GM19240 (cell line): Measurements from ENCODE around the gene LUC7L3.
"Not testable (repeated sequence)": the region's sequence is repeated elsewhere in the genome, so short reads cannot be mapped to it uniquely, and the experiment has no call there.

Experiments used
- DNase-seq: peaks from one replicate; pipeline ENCODE4 v3.0.0; 2011; ENCODE audit warnings: low spot score; ENCODE audit not compliant: insufficient read length

The LUC7L3 gene

DNA sequence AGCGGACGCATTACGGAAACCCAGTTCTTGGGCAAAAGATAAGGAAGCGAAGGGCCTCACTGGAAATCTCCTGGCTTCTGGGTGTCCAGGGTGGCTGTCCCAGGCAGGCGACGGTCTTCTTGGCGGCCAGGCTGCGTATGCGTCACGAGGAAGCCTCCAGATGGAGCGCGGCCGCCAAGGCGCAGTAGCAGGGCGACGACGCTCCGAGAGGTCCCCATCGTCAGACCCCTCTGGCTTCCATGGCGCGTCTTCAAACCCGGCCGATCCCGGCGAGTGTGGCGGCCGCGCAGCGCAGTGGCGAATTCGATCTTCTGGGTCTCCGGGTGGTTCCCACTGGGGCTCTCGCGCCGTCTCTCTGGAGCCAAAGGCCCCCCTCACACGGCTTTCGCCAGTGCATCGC lies 61.8 kb downstream of the LUC7L3 start:
- DNase-seq: no peak

DNA sequence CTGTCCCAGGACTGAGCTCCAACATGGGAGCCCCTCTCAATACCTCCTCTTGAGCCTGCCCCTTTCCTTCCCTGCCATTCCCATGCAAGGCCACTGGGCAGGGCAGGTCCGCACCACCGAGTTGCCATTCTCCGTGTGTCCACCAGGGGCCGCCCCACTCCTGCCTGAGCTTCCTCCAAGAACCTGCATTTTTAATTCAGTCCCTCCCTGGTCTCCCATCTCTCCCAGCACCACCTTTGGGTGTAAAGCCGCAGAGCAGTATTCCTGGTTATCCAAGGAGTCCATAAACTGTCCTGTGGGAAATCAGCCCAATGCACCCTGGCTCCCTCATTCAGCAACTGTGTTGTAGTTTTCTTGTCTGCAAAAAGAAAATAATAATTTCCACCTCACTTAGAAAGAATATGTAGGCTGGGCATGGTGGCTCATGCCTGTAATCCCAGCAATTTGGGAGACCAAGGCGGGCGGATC lies 63.8 kb downstream of the LUC7L3 start:
- DNase-seq: peak; percentile 88

DNA sequence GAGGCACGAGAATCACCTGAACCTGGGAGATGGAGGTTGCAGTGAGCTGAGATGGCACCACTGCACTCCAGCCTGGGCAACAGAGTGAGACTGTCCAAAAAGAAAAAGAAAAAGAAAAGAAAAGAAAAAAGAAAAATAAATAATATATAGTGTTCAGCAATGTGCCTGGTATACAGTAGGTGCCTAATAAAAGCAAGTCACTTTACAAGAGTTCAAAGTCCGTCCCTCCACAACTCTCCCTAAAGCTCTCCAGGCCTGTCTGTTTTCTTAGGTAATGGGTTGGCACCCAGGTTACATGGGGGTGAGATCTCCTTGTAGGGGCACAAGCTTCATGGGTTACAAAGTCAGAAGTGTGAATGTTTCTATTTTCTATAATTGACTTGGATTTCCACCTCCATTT lies 64.5 kb downstream of the LUC7L3 start:
- no peak for DNase-seq

DNA sequence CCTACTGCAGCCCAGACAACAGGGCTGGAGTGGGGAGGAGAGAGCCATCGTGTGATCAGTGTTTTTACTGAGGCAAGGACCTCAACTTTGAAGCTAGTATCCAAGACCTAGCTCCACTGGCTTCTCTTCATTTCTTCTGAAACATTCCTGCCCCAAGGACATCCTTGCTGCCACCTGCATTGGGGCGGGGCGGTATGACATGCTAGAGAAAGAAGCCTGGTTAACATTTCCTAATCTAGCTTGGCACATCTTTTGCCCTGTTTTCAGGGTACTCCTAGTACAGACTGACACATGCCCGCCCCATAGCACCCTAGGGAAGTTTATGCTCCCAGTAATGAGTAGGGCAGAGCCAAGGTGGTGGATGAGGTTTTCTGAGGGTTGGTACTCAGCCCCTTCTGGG lies 65.7 kb downstream of the LUC7L3 start:
- DNase-seq: no peak

DNA sequence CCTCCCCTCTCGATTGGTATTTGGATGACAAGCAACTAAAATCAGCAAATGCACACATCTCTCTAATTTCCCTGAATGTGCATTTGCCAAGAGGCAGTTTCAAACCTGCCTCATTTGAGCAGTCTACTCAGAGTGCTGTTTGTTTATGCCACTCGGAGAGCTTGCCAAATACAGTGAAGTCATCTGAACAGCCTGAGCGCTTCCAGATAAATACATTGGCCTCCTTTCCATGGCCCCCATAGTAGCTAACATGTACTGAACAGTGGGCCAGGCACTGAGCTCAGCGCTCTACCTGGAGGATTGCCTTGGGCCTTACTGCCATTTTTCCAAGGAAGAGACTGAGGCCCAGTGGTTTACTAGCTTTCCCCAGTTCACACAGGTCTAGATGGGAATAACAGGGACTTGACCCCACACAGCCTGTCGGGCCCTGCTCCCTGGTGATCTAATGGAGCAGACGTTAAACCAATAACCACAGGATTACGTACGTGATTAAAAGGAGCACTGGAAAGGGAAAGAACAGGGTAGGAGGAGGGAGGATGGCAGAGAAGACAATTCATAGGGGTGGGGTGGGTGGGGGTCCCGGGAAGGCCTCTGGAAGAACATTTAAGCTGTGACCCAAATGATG lies 66.7 kb downstream of the LUC7L3 start:
- no peak for DNase-seq

DNA sequence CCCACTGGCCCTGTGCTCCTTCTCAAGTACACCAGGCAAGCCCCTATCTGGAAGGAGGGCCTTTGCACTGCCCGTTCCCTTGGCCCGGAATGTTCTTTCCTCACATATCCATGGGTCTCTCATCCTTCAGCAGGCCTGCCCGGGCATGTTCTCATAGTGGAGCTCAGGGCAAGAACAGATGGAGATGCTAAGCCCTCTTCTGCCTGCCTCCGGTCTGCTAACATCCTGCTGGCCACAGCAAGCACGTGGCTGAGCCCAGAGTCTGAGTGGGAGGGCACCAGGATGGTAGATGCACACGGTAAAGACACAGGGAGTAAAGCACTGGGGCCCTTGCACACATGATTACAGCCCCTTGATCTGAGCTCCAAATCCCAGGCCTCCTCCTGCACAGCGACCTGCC lies 67.7 kb downstream of the LUC7L3 start:
- no peak for DNase-seq

DNA sequence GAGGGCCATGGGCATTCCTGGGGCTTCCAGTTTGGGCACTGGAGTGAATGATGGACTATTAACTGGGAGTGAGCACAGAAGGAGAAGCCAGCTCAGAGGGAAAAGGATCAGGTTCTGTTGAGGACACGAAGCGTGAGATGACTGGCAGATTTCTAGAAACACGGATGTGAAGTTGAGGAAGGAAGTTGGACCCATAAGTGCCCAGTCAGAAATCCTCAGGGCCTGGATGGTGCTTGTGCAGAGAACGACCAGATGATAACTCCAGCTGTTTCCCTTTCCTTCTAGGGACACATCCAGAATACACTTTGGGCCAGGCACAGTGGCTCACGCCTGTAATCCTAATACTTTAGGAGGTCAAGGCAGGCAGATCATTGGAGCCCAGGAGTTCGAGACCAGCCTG lies 71.2 kb downstream of the LUC7L3 start:
- no peak for DNase-seq

DNA sequence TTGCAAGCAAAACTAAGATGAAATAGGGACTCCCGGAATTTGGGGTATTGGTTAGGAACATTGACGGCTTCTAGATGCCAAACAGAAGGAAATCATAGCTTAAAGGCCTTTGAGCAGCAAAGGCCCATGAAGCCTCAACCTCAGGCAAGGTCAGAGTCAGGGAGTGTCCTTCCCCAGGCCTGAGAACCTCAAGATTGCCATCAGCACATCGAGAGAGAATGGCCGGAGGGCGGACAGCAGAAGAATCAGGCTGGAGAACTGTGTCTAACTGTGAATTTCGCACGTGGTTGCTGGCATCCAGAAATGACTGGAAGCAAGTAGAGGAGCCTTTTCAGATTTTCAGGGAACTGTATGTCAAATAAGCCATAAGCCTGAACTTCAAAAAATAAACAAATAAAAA lies 72.7 kb downstream of the LUC7L3 start:
- no peak for DNase-seq

DNA sequence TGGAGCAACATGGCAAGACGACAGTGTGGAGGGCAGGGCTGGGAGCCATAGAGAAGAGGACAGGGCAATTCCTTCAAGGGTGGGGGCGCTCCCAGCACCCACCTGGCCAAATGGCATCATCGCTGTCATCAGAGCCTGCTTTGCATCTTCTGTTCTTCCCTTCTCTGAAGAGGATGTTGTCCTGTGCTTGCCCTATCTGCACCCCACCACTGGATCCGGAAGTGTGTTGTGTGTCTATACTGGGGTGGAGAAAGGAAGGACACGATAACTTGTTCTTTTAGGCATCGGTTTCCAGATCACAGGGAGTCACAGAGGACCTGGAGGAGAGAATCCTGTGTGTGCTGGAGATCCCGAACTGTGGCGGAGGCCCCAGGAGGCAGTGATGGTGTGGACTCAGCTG lies 73.6 kb downstream of the LUC7L3 start:
- no peak for DNase-seq

DNA sequence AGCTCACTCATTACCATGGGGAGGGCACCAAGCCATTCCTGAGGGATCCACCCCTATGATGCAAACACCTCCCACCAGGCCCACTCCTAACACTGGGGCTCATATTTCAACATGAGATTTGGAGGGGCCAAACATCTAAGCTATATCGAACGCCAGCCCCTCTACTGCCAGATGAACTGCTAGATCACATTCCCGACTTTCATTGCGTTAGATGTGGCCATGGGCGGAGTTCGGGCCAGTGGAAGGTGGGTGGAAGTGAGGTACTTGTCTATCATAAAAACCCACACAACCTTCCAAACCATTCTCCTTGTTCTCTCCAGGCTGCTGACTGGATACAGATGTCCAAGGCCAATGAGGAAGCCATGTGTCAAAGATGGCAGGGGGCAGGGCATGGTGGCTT lies 75.0 kb downstream of the LUC7L3 start:
- no peak for DNase-seq

DNA sequence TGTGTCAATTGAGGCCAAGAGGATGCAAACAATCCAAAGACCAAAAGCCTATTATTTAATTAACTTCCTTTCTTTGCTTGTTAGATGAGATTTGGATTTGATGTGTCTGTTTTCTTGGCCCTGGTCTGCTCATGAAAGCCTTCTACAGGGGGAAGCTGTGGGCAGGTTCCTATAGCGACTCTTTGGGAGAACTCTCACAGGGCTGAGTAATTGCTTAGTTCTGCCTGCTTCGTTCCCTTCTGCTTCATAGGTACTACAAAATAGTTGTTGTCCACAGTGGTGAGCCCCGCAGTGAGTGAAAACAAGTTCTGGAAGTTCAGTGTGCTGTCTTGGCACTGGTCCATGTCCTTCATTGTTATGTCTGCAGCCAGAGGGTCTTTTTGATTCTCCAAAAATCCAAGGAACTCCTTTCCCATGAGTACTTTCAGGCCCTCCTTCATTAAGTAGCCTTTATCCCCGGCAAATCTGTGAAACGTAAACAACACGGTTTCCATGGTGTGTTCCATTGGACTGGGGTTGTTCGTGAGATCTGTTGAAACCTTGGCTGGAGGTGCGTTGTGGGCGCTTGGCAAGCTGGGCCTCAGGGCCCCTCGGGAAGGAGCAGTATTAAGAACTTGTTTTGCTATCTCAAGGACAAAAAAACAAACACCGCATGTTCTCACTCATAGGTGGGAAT lies 77.9 kb downstream of the LUC7L3 start:
- no peak for DNase-seq

DNA sequence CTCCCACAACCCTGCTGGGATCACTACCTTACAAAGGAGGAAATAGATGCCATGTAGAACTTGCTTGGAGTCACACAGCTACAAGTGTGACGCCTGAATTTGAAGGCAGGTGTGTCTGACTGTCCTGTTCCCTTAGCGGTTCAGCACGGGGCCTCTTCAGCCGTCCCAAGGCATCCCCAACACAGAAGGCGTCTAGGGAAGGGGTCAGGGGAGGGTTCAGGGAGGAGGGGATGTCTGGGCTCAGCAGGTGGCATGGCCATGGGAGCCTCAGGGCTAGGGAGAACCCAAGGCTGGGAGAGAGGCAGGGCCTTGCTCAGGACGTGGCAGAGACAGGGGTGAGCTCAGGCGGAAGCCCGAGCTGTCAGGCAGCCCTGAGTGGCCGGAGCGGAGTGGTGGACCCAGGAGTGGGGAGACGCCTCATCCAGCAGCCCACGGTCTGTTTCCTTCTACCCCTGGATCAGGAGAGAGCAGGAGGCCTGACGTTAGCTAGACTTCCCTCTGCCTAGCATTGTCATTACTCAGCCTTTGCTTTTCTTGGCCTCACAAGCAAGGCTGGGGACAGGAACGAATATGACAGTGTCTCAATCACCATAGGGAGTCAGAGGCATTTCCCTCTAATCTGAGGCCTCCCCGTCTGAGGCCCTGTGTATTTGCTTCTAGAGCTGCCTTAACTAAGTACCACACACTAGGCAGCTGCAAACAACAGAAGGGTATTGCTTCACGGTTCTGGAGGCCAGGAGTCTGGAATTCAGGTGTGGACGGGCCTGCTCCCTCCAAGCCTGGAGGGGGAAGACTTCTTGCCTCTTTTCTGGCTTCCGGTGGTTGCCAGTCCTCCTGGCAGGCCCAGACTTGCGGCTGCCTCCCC lies 79.3 kb downstream of the LUC7L3 start:
- DNase-seq: no peak

DNA sequence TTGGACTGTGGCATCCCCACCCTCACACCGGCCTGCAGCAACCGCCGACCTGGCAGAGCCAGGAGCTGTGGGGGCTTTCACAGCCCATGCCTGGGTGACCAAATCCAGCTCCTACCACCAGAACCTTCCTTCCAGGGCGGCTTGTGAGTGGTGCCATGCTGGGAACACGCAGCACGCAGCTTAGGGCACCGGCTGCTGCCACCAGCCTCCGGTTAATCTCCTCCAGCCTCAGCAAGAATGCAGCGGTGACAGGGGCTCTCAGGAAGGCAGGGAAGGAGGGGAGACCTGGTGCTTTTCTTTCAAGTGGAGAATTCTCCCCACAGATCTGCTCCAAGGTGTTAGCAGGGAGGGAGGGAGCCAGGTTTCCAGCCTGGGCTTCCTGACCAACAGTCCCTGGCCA lies 80.2 kb downstream of the LUC7L3 start:
- DNase-seq: no peak

DNA sequence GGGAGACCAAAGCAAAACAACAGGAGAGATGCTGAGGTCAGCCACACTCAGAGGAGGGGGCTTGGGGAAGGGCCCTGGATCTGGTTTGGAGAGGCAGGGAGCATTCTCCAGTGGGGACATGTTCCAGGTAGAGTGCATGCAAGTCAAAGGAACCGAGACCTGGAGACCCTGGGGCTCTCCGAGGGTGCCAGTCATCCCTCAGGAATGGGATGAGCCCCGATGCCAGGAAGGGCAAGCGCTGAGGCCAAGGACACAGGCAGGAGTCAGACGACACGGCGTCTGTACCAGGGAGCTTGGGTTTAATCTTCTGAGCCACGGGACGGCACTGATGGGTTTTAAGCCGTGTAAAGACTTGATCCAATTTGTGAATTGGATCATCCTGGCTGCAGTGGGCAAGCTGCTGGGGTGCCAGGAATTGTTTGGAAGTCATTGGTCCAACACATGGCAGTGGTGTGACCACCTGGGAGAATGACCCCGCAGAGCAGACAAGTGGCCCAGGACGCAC lies 80.8 kb downstream of the LUC7L3 start:
- no peak for DNase-seq

DNA sequence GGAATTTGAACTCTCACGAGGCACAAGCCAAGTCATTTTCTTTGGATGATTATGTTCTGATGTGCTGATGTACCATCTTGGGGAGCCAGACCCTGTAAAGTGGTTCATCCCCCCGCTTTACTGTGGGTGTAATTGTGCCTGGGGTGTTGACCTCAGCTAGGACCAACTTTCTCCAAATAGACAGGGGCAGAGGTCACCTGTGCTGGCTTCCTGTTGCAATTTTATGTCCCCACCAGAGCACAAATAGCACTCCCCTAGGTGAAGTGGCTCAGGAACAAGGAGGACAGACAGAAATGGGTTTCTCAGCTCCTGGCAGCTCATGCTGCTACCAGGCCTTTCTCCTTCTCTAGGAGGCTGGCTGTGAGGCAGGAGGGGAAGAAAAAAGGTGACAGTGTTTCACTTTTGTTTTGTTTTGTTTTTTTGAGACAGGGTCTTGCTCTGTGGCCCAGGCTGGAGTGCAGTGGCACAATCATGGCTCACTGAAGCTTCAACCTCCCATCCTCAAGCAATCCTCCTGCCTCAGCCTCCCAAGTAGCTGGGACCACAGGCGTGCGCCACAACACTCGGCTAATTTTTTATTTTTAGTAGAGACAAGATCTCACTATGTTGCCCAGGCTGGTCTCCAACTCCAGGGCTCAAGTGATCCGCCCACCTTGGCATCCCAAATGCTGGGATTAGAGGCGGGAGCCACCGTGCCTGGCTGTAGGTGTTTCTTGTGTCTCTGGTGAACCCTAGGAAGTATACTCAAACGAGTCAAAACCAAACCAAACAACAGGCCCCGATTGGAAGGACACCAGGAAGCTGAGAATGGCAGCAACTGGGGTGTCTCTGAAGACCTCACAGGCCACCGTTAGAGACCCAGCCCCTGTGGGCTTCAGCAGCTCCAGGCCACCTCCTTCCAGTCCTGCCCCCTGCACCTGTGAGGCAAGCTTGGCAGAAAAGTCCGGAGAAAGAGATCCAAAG lies 83.5 kb downstream of the LUC7L3 start:
- DNase-seq: no peak

DNA sequence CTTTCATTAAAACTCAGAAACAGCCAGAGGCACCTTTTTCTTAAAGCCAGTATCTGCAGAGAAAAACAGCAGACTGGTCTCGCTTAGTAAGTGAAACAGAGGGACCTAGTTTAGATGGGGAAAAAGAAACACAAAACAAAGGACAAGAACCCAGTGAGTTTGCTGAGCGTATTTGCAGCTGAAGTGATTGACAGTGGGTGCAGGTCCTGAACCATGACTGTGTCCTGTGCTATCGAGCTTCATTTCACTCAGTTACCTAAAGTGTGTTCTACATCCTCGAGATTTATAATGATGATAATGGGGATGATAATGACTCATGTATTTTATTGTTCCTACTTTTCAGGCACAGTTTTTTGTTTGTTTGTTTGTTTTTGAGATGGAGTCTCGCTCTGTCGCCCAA lies 84.3 kb downstream of the LUC7L3 start:
- DNase-seq: no peak

DNA sequence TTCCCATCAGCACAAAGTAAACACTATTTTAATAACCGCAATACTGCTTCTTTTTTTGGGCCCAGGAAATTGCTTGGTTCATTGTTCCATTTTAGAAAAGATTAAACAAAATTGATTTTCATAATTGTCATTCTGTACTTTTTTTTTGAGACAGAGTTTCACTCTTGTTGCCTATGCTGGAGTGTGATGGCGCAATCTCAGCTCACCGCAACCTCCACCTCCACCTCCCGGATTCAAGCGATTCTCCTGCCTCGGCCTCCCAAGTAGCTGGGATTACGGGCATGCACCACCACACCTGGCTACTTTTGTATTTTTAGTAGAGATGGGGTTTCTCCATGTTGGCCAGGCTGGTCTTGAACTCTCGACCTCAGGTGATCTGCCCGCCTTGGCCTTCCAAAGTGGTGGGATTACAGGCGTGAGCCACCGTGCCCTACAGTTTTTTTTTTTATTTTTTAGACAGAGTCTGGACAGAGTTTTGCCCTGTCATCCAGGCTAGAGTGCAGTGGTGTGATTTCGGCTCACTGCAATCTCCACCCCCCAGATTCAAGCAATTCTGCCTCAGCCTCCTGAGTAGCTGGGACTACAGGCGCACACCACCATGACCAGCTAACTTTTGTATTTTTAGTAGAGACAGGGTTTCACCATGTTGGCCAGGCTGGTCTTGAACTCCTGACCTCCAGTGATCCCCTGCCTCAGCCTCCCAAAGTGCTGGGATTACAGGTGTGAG lies 85.5 kb downstream of the LUC7L3 start:
- not testable (repeated sequence) for DNase-seq

DNA sequence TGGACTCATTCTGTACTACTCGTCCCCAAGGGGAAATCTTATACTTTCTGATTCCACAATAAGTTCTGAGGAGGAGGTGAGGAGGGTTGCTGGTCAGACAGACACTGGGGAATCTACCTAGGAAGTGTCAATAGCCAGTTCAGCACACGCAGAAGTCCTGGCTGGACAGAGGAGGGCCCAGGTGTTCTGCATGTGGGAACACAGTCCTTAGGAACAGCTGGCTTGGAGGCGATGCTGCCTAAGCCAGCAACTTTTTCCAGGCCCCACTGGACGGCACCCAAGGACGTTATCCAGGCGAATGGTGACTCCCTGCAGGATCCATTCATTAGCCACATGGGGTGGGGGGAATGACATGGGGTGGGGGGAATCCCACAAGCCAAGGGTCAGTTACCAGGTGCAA lies 86.1 kb downstream of the LUC7L3 start:
- no peak for DNase-seq
